ENCODE data around the gene PLB1.

PLB1 gene

GRCh38 chr2:28523902-28524301, 28.0 kb downstream of the PLB1 start:
- Mint-ChIP-seq H3K4me1 (ENCODE audit: low read depth) (peaks cover 5% of the 10 kb centered on the region), H3K27me3 (ENCODE audit: low read depth) (peaks cover 43% of the 10 kb centered on the region), H3K36me3 (ENCODE audit: low read depth) (no peaks in the 10 kb centered on the region), H3K27ac (no peak overlapping the region), H3K9me3 (no peaks in the 10 kb centered on the region), H3K4me3 (no peak overlapping the region)
- DNase-seq (ENCODE audit: low spot score), result no peak

DNA sequence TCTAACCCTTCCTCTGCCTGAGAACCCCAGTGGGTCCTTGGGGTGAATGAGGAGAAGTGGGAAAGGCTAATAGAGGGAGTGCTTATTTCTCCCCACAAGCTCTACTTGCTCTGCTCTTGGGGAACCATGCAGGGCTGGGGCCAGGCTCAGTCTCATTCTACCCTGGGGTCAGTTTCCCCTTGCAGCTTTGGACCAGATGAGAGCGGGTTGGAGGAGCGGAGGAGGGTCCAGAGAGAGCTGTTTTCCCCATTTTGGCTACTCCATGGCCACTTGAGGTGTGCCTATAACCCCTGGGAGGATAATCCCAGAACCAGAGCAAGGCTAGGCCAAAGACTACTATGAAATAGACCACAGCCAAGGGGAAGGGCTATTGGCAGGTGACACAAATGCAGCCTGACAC, 29.6 kb downstream of the PLB1 start:
- Mint-ChIP-seq H3K9me3 (no peaks in the 10 kb centered on the region), H3K27me3 (ENCODE audit: low read depth) (peaks cover 38% of the 10 kb centered on the region), H3K4me3 (no peak overlapping the region), H3K36me3 (ENCODE audit: low read depth) (no peaks in the 10 kb centered on the region), H3K27ac (no peak overlapping the region), H3K4me1 (ENCODE audit: low read depth) (peaks cover 5% of the 10 kb centered on the region)
- no peak for DNase-seq (ENCODE audit: low spot score)

- DNase-seq (ENCODE audit: low spot score), result no peak
- no peaks in the 10 kb centered on the region for H3K36me3 Mint-ChIP-seq (ENCODE audit: low read depth)
- no peak overlapping the region for H3K27ac Mint-ChIP-seq
- no peak overlapping the region for H3K4me3 Mint-ChIP-seq
- H3K27me3 Mint-ChIP-seq (ENCODE audit: low read depth), result peaks cover 30% of the 10 kb centered on the region
- H3K4me1 Mint-ChIP-seq (ENCODE audit: low read depth), result peaks cover 5% of the 10 kb centered on the region
- no peaks in the 10 kb centered on the region for H3K9me3 Mint-ChIP-seq
Measured at GRCh38 chr2:28526527-28527132, 30.8 kb downstream of the PLB1 start.

DNA sequence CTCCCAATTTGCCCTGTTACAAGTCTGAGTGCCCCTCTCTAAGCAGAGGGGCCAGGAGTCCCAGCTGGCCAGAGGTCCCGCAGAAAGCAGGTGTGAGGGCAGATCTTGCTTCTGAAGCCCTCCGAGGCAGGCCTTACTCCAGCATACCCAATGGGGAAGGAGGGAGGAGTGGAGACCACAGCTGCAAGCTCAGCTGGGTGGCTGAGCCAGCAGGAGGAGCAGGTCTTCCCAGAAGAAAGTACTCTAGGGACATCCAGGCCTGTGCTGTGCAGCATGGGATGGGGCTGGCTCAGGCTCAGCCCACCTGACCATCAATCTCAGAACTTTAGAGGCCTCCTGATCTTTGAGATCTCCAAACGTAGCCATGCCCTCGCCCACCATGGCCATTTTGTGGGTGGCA, 31.3 kb downstream of the PLB1 start:
- H3K36me3 Mint-ChIP-seq (ENCODE audit: low read depth), result no peaks in the 10 kb centered on the region
- H3K27ac Mint-ChIP-seq, result no peak overlapping the region
- peaks cover 25% of the 10 kb centered on the region for H3K27me3 Mint-ChIP-seq (ENCODE audit: low read depth)
- H3K9me3 Mint-ChIP-seq, result no peaks in the 10 kb centered on the region
- DNase-seq (ENCODE audit: low spot score), result no peak
- H3K4me1 Mint-ChIP-seq (ENCODE audit: low read depth), result peaks cover 9% of the 10 kb centered on the region
- H3K4me3 Mint-ChIP-seq, result no peak overlapping the region

DNA sequence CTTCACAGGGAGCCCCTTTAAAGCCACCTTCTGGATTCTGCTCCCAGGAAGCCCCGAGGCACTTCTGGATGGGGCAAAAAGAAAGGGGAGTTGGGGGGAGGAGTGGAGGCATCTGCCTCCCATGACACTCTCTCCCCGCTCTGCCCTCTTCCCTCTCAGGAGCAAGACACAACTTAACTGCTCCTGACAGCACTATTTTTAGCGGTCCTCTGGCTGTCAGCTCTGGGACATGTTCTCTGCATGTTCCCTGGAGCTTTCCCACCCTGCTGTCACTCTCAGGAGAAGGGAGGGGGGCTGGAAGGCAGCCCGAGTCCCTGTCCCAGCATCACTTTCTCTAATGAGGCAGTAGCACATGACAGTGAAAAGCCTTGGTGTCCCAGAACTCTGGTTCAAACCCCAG, 32.3 kb downstream of the PLB1 start:
- Mint-ChIP-seq H3K36me3 (ENCODE audit: low read depth) (no peaks in the 10 kb centered on the region), H3K4me3 (no peak overlapping the region), H3K9me3 (no peaks in the 10 kb centered on the region)

GRCh38 chr2:28530782-28531181, 34.9 kb downstream of the PLB1 start:
- no peak overlapping the region for H3K27ac Mint-ChIP-seq
- no peaks in the 10 kb centered on the region for H3K36me3 Mint-ChIP-seq (ENCODE audit: low read depth)
- no peak for DNase-seq (ENCODE audit: low spot score)
- H3K9me3 Mint-ChIP-seq, result no peaks in the 10 kb centered on the region
- peaks cover 16% of the 10 kb centered on the region for H3K4me1 Mint-ChIP-seq (ENCODE audit: low read depth)
- peaks cover 8% of the 10 kb centered on the region for H3K27me3 Mint-ChIP-seq (ENCODE audit: low read depth)
- no peak overlapping the region for H3K4me3 Mint-ChIP-seq

More for the DNA sequence above, 32.3 kb downstream of the PLB1 start:
- Mint-ChIP-seq H3K27ac (no peak overlapping the region), H3K27me3 (ENCODE audit: low read depth) (peaks cover 17% of the 10 kb centered on the region), H3K4me1 (ENCODE audit: low read depth) (peaks cover 17% of the 10 kb centered on the region)
- DNase-seq (ENCODE audit: low spot score), result no peak

DNA sequence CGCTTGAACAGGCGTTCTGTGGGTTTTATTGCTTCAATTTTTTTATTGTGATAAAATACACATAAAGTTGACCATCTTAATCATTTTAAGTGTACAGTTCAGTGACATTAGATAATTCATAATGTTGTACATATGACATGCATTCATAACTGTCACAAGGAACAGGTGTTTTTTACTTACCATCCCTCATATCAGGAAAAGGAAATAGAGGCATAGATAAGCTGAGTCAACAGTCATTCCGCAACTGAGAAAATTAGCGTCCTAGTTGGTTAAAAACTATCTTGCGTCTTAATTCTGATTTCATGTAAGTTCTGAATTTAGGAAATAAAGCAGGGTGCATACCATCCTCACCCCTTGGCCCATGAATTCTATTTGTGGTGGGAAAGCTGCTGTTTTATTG, 36.5 kb downstream of the PLB1 start:
- H3K9me3 Mint-ChIP-seq, result no peaks in the 10 kb centered on the region
- no peak overlapping the region for H3K4me3 Mint-ChIP-seq
- H3K36me3 Mint-ChIP-seq (ENCODE audit: low read depth), result no peaks in the 10 kb centered on the region
- H3K27ac Mint-ChIP-seq, result no peak overlapping the region
- DNase-seq (ENCODE audit: low spot score), result no peak
- peaks cover 7% of the 10 kb centered on the region for H3K27me3 Mint-ChIP-seq (ENCODE audit: low read depth)
- H3K4me1 Mint-ChIP-seq (ENCODE audit: low read depth), result peaks cover 16% of the 10 kb centered on the region

GRCh38 chr2:28533044-28533680, 37.3 kb downstream of the PLB1 start:
- Mint-ChIP-seq H3K4me1 (ENCODE audit: low read depth) (peaks cover 16% of the 10 kb centered on the region), H3K27ac (no peak overlapping the region), H3K27me3 (ENCODE audit: low read depth) (peaks cover 7% of the 10 kb centered on the region), H3K9me3 (no peaks in the 10 kb centered on the region), H3K36me3 (ENCODE audit: low read depth) (no peaks in the 10 kb centered on the region), H3K4me3 (no peak overlapping the region)
- DNase-seq (ENCODE audit: low spot score), result no peak

- DNase-seq (ENCODE audit: low spot score), result no peak
- Mint-ChIP-seq H3K27me3 (ENCODE audit: low read depth) (peaks cover 7% of the 10 kb centered on the region), H3K4me3 (no peak overlapping the region), H3K4me1 (ENCODE audit: low read depth) (peaks cover 16% of the 10 kb centered on the region), H3K9me3 (no peaks in the 10 kb centered on the region), H3K36me3 (ENCODE audit: low read depth) (no peaks in the 10 kb centered on the region), H3K27ac (no peak overlapping the region)
Measured at GRCh38 chr2:28534817-28535216, 39.0 kb downstream of the PLB1 start.

- Mint-ChIP-seq H3K4me3 (no peak overlapping the region), H3K27me3 (ENCODE audit: low read depth) (peaks cover 7% of the 10 kb centered on the region), H3K36me3 (ENCODE audit: low read depth) (no peaks in the 10 kb centered on the region), H3K4me1 (ENCODE audit: low read depth) (peaks cover 5% of the 10 kb centered on the region), H3K27ac (no peak overlapping the region), H3K9me3 (no peaks in the 10 kb centered on the region)
- DNase-seq (ENCODE audit: low spot score), result no peak
Measured at GRCh38 chr2:28538134-28538533, 42.3 kb downstream of the PLB1 start.

GRCh38 chr2:28538652-28539051, 42.8 kb downstream of the PLB1 start:
- H3K4me3 Mint-ChIP-seq, result no peak overlapping the region
- peaks cover 7% of the 10 kb centered on the region for H3K27me3 Mint-ChIP-seq (ENCODE audit: low read depth)
- peaks cover 2% of the 10 kb centered on the region for H3K4me1 Mint-ChIP-seq (ENCODE audit: low read depth)
- no peak for DNase-seq (ENCODE audit: low spot score)
- no peaks in the 10 kb centered on the region for H3K36me3 Mint-ChIP-seq (ENCODE audit: low read depth)
- no peak overlapping the region for H3K27ac Mint-ChIP-seq
- no peaks in the 10 kb centered on the region for H3K9me3 Mint-ChIP-seq

GRCh38 chr2:28539118-28539541, 43.3 kb downstream of the PLB1 start:
- H3K4me1 Mint-ChIP-seq (ENCODE audit: low read depth), result peaks cover 5% of the 10 kb centered on the region
- no peak for DNase-seq (ENCODE audit: low spot score)
- no peaks in the 10 kb centered on the region for H3K9me3 Mint-ChIP-seq
- H3K27me3 Mint-ChIP-seq (ENCODE audit: low read depth), result peaks cover 3% of the 10 kb centered on the region
- no peak overlapping the region for H3K27ac Mint-ChIP-seq
- H3K36me3 Mint-ChIP-seq (ENCODE audit: low read depth), result no peaks in the 10 kb centered on the region
- H3K4me3 Mint-ChIP-seq, result no peak overlapping the region

DNA sequence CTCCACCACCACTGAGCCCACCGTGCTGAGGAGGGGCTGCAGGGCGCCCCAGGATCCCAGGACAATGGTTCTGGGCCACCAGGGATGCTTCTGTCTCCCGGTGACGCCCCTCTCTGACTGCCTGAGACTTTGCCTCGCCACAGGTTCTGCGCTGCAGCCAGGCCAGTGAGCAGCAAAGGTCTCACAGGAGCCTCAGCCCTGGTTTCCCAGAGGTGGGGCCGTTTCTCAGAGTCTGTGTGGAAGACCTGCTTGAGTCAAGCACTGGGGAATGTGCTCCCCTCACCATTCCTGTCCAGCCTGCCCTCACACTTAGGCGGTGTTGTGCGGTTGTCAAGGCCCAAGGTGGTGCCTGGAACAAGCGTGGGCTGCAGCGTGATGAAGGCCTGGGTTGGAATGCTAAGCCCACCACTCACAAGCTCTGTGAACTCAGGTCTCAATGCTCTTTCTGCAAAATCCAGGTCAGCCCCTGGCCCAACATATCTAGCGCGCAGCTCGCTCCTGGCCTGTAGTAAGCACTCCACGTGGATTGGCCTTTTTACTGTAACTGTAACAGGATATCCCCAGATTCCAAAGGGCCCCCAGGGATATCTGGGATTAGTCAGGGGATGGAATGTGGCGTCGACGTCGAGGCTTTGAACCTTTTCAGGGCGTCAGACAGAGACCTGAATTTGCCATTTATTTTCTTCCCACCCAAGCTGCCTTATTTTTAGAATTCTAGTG, 47.6 kb downstream of the PLB1 start:
- Mint-ChIP-seq H3K9me3 (no peaks in the 10 kb centered on the region), H3K36me3 (ENCODE audit: low read depth) (no peaks in the 10 kb centered on the region), H3K27ac (peak overlapping the region; percentile 91), H3K4me1 (ENCODE audit: low read depth) (peaks cover 33% of the 10 kb centered on the region), H3K4me3 (no peak overlapping the region), H3K27me3 (ENCODE audit: low read depth) (no peaks in the 10 kb centered on the region)
- no peak for DNase-seq (ENCODE audit: low spot score)

DNA sequence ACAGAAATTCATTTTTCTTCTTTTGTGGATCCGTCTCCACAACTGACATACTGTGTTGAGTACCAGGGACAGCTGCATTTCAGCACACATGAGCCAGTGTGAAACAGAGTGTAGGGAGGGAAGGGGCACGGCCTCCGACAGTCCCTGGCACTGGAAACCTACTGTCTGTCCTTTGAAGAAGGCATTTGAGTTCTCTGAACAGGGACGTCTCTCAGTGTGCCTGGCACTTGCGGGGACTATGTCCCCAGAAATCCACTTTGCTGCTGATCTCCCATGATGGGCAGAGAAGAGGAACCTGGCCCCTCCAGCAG, 48.1 kb downstream of the PLB1 start:
- H3K36me3 Mint-ChIP-seq (ENCODE audit: low read depth), result no peaks in the 10 kb centered on the region
- peak overlapping the region; percentile 91 for H3K27ac Mint-ChIP-seq
- H3K9me3 Mint-ChIP-seq, result no peaks in the 10 kb centered on the region
- DNase-seq (ENCODE audit: low spot score), result no peak
- no peak overlapping the region for H3K4me3 Mint-ChIP-seq
- no peaks in the 10 kb centered on the region for H3K27me3 Mint-ChIP-seq (ENCODE audit: low read depth)
- H3K4me1 Mint-ChIP-seq (ENCODE audit: low read depth), result peaks cover 33% of the 10 kb centered on the region

All from T-helper 2 cell treated with Interferon-gamma antibody and Interleukin-4, amounts not matched to agents 5 μg/mL and 100 μg/mL, for 36 hours (primary cell).